GM21576 (cell line): Measurements from ENCODE around the gene PRXL2B.
"Not testable (repeated sequence)": the region's sequence is repeated elsewhere in the genome, so short reads cannot be mapped to it uniquely, and the experiment has no call there.

Experiments
- ATAC-seq: cut with Tn5 transposase; IDR thresholded peaks from one replicate; pipeline ENCODE4 v1.9.1; 2021; ENCODE audit warnings: mild to moderate bottlenecking, moderate library complexity; ENCODE audit not compliant: unreplicated experiment

The PRXL2B gene

DNA sequence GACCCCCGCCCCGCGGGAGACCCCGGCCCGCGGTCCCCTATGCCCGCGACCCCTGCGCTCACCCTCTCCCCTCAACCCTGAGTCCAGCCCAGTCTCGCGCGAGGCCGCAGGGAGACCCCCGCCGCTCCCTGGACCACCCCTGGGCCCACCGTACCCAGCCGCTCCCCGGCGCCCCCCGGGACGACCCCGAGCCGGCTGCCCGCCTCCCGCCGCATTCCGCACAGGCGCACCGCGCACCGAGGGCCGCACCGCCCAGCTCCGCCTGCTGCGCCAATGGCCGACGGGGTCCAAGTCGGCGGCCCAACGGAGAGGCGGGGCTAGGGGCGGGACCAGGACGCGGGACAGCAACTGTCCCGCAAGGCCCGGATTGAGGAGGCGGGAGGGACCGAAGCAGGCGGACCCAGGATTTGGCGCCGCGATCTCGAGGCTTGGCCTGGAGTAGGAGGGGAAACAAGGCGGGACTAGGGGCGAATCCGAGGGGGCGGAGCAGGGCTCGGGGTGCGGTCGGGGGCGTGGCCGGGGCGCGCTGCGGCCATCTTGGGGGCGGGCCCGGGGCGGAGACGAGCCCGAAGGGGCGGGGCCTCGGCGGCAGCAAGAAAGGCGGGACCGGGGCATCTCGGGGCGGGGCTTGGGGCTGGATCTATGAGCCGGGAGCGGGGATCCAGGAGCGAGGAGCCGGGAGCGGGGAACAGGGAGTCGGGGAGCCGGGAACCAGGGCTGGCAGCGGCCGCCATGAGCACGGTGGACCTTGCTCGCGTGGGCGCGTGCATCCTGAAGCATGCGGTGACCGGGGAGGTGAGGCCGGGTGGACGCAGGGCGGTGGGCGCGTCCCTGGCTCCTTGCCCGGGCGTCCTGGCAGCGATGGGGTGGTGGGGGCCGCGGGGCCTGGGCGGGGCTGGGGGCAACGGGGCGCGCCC is at the start of gene PRXL2B:
TSS of gene PRXL2B (plus strand) at position 624 of the 917 bp plus-strand sequence. CDS start at position 733, 109 bp downstream.
- peak; percentile 51 for ATAC-seq

DNA sequence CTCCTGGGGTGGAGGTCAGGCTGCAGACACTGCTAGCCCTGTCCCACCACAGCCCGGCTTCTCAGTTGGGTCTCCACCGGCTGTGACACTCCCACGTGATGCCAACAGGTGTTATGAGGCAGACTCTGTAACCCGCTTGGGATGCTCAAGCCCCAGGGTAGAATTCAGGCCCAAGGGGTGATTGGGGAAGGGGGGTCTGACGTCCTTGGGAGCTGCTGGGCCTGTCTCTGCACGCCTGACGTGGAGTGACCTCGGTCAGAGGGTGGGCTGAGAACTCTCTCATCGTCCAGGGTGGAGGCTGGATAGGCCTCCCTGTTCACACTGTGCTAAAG is 48.8 kb upstream of the PRXL2B start:
- ATAC-seq: no peak

GRCh38 chr1:2538376-2538775 is 48.2 kb upstream of the PRXL2B start:
- no peak for ATAC-seq

DNA sequence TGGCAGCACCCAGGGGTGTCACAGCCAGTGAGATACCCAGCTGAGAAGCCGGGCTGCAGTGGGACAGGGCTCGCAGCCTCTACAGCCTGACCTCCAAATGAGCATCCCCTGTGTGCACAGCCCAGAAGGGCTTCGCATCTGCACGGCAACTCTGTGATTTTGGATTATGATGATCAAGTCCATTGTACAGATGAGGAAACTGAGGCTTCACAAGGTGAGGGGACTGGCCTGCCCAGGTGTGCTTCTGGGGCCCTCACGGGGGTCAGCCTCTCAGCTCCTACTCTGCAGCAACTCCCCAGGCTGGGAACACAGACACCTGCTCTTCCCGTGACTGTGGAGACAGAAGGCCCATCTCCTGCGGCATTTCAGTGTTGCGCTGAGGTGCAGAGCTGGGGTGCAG is 47.7 kb upstream of the PRXL2B start:
- no peak for ATAC-seq

GRCh38 chr1:2539312-2539907 is 47.2 kb upstream of the PRXL2B start:
- ATAC-seq: no peak

DNA sequence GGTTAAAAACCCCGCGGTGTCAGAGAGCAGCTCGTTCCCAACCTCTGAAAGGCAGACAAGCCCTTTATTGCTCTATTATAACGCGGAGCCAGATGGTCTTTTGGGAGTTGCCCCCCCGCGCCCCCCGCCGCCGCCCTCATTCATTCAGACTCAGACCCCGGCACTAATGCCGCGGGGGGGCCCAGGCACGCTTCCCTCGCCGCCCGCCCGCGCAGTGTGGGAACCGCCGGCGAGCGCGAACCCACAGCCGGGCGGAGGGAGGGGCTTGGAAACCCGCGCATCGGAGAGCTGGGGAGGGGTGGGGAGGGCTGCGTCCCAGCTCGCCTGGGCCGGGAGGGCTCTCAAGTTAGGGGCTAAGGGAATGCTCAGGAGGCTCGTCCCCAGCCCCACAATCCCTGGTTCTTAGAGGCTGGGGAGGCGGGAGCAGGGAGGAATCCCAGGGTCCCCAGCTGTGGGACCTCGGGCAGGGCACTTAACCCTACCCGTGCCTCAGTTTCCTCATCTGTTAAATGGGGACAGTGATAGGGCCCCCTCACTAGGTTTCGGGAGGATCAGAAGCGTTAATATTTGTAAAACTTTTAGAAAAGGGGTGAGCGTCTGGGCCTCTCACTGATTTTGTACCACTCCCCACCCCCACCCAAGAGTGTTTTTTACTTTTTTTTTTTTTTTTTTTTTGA is 45.6 kb upstream of the PRXL2B start:
- no peak for ATAC-seq

DNA sequence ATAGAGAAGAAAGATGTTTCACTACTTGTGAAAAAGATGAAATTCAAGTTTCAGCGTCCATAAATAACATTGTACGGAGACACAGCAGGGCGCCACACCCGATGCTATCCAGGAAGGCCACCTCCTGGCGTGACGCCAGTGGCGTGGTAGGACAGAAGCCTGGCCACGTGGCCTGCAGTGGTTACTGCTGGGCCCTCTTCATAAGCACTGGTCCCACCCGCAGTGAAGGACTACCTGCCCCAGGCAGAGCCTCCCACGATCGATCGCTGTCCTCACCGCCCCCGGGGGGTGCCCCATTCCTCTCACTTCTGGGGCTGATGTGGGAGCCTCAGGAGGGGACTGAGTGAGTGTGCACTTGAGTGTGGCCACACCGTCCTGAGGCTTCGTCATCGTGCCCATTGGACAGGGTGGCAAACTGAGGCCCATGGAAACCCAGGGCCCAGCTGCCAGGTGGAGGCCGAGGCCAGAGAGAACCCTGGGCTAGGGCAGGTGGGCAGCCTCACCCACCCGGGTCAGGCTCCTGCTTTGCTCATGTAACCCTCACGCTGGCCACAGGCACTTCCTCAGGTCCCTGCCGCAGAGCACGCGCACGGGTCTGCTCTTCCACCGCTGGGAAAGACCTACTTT is 44.8 kb upstream of the PRXL2B start:
- ATAC-seq: no peak

DNA sequence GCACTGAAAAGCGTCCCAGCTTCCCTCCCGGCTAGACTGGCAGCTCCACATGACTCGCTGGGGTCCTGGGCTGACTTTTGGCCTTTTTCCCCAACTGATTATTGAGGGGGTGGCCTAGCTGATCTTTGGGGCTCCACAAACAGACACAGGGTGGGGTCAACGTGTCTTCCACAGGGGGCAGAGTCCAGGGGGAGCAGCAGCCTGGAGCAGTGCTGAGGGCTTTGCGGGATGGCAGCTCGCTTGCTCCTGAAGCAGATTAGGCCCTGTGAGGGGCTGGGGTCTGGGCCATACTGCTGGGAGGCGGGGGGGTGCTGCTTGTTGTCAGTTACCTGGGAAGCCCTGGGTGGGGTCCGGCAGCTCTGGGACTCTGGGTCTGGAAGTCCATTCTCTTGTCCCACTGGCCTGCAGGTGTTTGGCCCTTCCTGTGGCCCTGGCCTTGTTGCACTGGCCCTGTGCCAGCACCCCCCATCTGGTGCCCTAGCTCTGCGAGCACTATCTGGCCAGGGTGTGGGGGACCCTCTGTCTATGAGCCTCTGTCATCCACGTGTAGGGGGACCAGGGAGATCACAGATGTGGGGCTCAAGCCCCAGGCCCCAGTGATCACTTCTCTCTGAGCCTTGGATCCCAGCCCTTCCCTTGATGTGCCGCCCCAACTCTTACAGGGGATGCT is 44.2 kb upstream of the PRXL2B start:
- no peak for ATAC-seq

DNA sequence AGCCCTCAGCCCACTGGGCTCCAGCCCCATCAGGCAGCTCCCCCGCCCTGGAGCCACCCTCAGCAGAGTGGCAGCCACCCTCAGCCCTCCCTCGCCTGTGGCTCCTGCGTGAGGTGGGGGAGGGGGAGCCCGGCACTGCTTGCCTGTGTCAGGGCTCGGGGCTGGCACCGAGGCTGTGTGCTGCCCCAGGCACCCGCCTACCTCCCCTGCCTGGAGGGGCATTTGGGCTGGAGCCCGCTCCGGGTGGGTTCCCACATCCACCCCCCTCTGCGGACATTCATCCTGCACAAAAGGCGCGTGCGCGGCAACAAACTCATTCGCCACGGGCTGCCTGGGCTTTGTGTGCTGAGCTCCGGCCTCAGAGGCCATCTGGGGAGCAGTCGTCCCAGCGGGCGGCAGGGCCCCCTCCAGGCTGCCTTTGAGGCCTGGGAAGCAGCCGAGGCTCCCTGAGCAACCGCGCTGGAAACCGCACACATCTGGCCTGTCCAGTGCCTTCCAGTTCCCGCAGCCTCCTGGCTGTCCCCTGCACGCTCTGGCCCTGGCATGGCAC is 43.0 kb upstream of the PRXL2B start:
- ATAC-seq: no peak

DNA sequence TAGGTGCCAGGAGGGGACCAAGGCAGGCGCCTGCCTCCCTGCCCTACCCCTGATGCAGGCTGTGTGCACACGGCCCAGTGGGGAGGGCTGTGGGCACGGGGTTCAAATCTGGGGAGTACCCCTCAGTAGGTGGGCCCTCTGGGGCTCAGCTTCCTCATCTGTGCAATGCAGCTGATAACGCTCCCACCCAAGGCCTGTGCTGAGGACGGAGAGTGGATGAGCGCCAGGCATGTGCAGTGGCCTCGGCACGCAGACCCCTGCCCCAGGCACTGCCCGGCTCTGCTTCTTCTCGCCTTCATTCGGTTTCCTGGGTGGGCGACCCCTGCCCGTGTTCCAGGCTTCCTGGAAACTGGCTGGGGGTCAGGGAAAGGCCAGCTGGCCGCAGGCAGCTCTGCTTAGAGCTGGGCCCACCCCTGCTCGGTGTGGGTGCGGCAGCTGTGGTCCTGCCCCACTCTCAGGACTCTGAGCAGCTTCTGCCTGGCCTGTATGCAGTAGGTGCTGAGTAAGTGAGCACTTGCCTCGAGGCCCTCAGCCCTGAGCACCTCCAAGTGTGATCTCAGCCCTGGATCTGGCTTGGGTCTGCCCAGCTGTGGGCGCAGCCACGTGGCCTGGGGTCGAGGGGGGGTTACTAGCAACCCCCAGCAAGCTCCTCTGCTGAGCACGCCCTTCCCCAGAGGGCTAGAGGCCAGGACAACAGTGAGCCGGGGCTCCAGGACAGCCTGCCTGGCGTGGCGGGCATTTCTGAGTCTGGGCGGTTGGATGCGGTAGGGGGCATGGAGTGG is 42.3 kb upstream of the PRXL2B start:
- ATAC-seq: no peak

DNA sequence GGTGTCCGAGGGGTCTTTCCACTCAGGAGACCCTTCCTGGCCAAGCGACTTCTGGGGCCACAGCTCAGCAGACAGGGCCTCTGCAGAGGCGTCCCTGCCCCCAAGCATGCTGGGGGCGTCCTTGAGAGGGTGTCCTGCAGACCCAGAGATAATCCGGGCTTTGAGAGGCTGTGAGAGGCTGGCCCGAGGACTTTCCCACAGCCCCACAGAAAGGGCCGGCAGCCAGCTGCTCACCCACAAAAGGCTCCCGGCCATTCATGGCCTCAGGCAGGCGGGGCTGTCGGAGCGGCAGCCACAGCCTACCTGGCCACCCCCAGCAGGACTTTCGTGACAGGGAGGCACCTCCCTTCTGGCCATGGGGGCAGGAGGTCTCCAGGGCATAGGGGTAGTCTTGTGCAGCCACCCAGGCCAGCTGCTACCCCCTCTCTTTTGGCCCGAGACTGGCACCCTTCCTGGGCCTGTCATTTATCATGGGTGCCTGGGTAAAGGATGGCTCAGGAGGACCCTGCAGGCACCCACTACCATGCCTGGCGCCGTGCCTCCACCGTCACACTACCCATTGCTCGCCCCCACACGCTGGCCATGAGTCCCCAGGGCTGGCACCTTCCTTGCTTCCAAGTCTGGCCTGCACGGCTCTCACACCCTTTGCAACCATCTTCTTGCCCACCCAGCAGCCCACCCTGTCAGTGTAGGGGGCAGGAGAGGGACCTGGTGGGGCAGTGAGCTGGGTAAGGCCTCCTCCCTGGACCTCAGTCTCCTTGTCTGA is 41.5 kb upstream of the PRXL2B start:
- ATAC-seq: no peak

- ATAC-seq: peak; percentile 28
Observed at GRCh38 chr1:2545754-2546514, 40.6 kb upstream of the PRXL2B start.

DNA sequence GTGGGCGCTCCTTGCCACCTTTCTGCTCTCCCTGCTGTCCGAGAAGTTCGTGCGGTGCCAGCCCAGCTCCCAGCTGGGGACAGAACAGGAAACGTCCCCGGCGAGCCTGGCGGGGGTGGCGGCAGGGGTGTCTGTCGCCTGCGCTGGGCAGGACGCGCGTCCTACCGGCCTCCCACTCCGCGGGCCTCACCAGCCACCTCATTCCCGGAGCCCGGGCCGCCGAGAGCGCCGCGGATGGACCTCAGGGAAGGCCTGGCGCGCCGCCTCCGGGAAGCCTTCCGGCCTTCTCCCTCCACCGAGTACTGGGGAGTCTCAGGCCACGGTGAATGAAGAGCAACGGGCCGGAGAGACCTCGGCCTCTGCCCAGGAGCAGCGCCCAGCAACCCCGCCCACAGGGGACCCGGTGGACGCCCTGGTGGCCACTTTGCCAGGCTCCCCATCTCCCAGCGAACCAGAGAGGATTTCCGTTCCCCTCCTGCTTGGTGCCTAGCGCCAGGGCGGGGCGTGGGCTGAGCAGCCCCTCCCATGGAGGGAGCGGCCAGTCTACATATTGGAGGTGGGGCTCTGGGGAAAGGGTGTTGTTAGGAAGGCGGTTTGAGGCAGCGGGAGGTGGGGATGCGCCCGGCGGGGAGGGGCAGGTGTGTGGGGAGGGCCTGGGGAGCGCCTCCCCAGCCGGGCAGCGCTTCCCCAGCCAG is 39.9 kb upstream of the PRXL2B start:
- ATAC-seq: peak; percentile 33

DNA sequence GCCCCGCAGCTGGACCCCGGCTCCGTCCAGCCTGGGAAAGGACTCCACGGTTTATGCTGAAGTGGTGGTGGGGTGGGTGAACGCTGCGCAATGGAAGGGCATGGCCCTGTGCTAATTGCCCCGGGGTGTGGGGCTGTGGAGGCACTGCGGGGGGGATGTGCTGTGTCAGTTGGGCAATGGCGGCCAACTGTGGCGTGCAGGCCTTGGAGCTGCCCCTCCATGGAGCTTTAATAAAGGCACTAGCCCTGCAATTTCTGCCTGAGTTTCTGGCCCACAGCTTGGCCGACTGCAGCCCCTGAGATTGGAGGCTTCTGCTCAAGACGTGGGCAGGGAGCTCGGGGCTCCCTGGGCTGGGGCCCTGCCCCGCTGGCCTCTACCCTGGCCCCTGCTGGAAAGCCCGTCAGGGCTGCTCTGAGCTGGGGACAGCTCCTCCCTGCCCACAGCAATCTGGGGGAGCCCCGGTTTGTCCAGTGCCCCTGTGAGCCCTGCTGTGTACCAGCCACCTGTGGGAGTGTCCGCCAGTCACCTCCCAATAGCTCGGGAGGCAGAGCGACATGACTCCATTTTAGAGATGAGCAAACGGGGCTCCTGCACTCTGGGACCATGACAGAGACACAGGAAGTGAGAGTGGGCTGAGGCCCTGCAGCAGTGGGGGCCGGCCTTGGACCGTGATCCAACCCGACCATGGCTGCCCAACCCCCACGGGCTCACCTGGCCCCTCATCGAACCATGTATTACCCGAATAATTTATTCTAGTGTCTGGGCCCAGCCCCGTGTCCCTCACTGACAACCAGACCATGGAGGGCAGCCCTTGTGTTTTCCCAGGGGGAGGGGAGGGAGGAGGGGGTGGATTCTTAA is 39.1 kb upstream of the PRXL2B start:
- ATAC-seq: no peak

GRCh38 chr1:2548068-2548589 is 38.4 kb upstream of the PRXL2B start:
- ATAC-seq: no peak

- not testable (repeated sequence) for ATAC-seq
Observed at GRCh38 chr1:2549367-2550029, 37.1 kb upstream of the PRXL2B start.
